HPDE6-E6E7 (cell line): Measurements from ENCODE around the gene UNC5A.

Experiments
- DNase-seq: peaks from one replicate; pipeline ENCODE4 v3.0.0; 2011; ENCODE audit warnings: missing footprints; ENCODE audit errors: extremely low spot score

The UNC5A gene

DNA sequence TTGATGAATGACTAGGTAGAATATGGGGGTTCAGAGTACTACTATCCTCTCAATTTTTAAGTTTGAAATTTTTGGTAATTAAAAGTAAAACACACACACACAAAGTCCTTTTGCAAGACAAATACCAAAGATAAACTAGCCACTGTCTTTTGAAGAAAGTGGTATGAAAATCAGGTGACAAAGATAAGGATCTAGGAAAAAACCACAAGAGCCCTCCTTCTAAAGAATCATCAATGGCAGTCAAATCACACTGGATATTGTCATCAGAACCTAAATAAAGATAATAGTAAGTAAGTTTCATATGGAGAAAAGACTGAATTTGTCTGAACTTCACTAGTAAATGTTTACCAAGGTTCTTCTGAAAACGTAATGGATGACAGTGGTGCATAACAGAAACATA, 119.3 kb downstream of the UNC5A start:
- DNase-seq, result no peak
